MCF 10A (cell line): ENCODE measurements around the gene PTOV1. TPM values are rescaled to one million over a fixed set of nuclear protein-coding genes. Genes with fewer than 3 reads are reported as not detected.

ENCODE experiments used
- BruUV-seq: library from RNA; stranded (reverse); fragments of 400-500 nt; replicated peaks from 2 replicates; lab custom pipeline; 2021; lab: Mats Ljungman, UMichigan
- CTCF ChIA-PET: fragments of 300-600 bp; sonication (Branson Sonifier 250); formaldehyde crosslinking; extraction: SDS; loops from one replicate; lab custom pipeline; 2021; ENCODE audit warnings: antibody characterized with exemption, inconsistent platforms; lab: Yijun Ruan, JAX
- POLR2A ChIA-PET: fragments of 300-600, 350-650 bp; sonication (Branson Sonifier 250); formaldehyde crosslinking; extraction: SDS; loops from one replicate; lab custom pipeline; 2020; ENCODE audit warnings: antibody characterized with exemption, inconsistent platforms; lab: Yijun Ruan, JAX
- DNase-seq: peaks from one replicate; pipeline ENCODE4 v3.0.0-alpha.2; 2018; ENCODE audit not compliant: unreplicated experiment
- H3K27ac Mint-ChIP-seq: one replicate; pipeline ENCODE4 v1.8.0; 2022; ENCODE audit warnings: mild to moderate bottlenecking, low read depth, mixed read lengths; ENCODE audit not compliant: unreplicated experiment
- H3K27me3 Mint-ChIP-seq: one replicate; pipeline ENCODE4 v1.8.0; 2022; ENCODE audit warnings: mixed read lengths; ENCODE audit not compliant: insufficient read depth, unreplicated experiment
- H3K36me3 Mint-ChIP-seq: one replicate; pipeline ENCODE4 v1.8.0; 2022; ENCODE audit warnings: mild to moderate bottlenecking, moderate library complexity, mixed read lengths; ENCODE audit not compliant: insufficient read depth, unreplicated experiment
- H3K4me1 Mint-ChIP-seq: one replicate; pipeline ENCODE4 v1.8.0; 2022; ENCODE audit warnings: mixed read lengths; ENCODE audit not compliant: insufficient read depth, unreplicated experiment
- H3K4me3 Mint-ChIP-seq: one replicate; pipeline ENCODE4 v1.8.0; 2022; ENCODE audit warnings: mild to moderate bottlenecking, moderate library complexity, mixed read lengths; ENCODE audit not compliant: unreplicated experiment
- H3K9me3 Mint-ChIP-seq: one replicate; pipeline ENCODE4 v1.8.0; 2022; ENCODE audit warnings: mixed read lengths; ENCODE audit not compliant: unreplicated experiment
- intact Hi-C: fragments of 100-400 bp; cut with micrococcal nuclease; formaldehyde crosslinking; loops from 2 replicates; pipeline ENCODE4 v1.14.1; 2022
- total RNA-seq: library from RNA; stranded (reverse); gene quantifications from 2 replicates; pipeline ENCODE4 v1.2.3, GENCODE V29; 2022
- TF ChIP-seq, protein P1 (sequence below): fragments of 200-600 bp; IDR thresholded peaks from one replicate; pipeline ENCODE4 v1.8.0; 2022; ENCODE audit warnings: antibody characterized with exemption, mild to moderate bottlenecking; ENCODE audit not compliant: unreplicated experiment

PTOV1 gene
- total RNA-seq, 1 experiment from 2014 or later: 78.8 TPM

GRCh38 chr19:49859682-49860335 lies 8.8 kb downstream of the PTOV1 start:
- TF ChIP-seq, protein P1, sequence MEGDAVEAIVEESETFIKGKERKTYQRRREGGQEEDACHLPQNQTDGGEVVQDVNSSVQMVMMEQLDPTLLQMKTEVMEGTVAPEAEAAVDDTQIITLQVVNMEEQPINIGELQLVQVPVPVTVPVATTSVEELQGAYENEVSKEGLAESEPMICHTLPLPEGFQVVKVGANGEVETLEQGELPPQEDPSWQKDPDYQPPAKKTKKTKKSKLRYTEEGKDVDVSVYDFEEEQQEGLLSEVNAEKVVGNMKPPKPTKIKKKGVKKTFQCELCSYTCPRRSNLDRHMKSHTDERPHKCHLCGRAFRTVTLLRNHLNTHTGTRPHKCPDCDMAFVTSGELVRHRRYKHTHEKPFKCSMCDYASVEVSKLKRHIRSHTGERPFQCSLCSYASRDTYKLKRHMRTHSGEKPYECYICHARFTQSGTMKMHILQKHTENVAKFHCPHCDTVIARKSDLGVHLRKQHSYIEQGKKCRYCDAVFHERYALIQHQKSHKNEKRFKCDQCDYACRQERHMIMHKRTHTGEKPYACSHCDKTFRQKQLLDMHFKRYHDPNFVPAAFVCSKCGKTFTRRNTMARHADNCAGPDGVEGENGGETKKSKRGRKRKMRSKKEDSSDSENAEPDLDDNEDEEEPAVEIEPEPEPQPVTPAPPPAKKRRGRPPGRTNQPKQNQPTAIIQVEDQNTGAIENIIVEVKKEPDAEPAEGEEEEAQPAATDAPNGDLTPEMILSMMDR: no peak
- Mint-ChIP-seq H3K27ac (no peak overlapping the region), H3K36me3 (peaks cover 79% of the 10 kb centered on the region), H3K27me3 (no peaks in the 10 kb centered on the region), H3K9me3 (no peaks in the 10 kb centered on the region), H3K4me3 (no peak overlapping the region), H3K4me1 (no peaks in the 10 kb centered on the region)
- no peak for DNase-seq
- BruUV-seq: no TSS peak
- ChIA-PET CTCF (no interaction called here), POLR2A (interaction anchor here (1.2 to 1.3 kb wide), 3 partner anchors 8 to 10 kb away, joined by 3 to 11 read pairs (median 4); partner anchors contain the start of gene PTOV1)
- intact Hi-C loops: loop anchor here (10.0 kb wide), 1 partner anchor 185 kb away; the partner anchor contains the start of gene PRMT1

DNA sequence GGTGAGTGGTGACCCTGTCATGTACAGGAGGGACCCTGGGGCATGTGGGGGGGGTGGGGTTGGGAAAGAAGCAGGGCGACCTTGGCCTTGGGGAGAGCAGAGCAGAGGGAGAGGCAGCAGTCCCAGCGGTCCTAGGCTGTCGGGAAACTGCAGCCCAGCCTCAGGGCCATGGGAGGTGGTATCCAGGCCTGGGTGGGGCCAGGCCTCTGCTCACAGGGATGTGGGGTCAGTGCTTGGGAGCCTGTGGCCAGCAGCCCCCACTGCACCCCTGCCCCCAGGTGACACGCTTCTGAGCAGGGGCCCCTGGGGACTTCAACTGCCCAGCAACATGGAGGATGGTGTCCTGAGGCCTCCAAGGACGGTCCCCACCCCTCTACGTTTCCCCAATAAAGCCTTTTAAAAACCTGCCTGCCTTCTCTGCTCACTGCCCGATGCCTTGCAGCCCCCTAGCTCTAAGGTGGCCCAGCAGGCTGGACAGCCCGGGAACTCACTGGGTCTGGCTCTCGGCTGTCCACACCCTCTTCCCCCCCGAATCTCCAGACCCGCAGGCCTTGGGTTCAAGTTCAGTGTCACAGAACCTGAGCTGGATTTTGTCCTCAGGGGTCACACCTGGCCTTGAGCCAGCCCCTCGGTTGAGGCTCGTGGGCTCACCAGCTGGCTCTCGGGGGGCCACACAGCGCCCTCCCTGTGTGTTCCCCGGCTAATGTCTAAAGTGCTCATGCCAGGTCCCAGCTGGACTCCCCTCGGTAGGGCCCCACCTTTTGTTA lies 9.6 kb downstream of the PTOV1 start:
- Mint-ChIP-seq H3K9me3 (no peaks in the 10 kb centered on the region), H3K4me1 (no peaks in the 10 kb centered on the region), H3K27me3 (no peaks in the 10 kb centered on the region), H3K4me3 (no peak overlapping the region), H3K27ac (no peak overlapping the region), H3K36me3 (peaks cover 82% of the 10 kb centered on the region)
- intact Hi-C loops: no loop called here
- no peak for DNase-seq
- TSS peak; percentile 33 for BruUV-seq
- POLR2A ChIA-PET: interaction anchor here (1.3 kb wide), 1 partner anchor 9 kb away, joined by 4 read pairs; no protein-coding TSS in a partner anchor
- TF ChIP-seq, protein P1: no peak
- CTCF ChIA-PET: no interaction called here

GRCh38 chr19:49861107-49861506 lies 10.1 kb downstream of the PTOV1 start:
- CTCF ChIA-PET: no interaction called here
- Mint-ChIP-seq H3K9me3 (no peaks in the 10 kb centered on the region), H3K27ac (no peak overlapping the region), H3K27me3 (no peaks in the 10 kb centered on the region), H3K4me3 (no peak overlapping the region), H3K36me3 (peaks cover 82% of the 10 kb centered on the region), H3K4me1 (no peaks in the 10 kb centered on the region)
- TF ChIP-seq, protein P1: no peak
- BruUV-seq: no TSS peak
- intact Hi-C loops: no loop called here
- no peak for DNase-seq
- POLR2A ChIA-PET: interaction anchor here (1.3 kb wide), 1 partner anchor 9 kb away, joined by 4 read pairs; no protein-coding TSS in a partner anchor
